ENCODE measurements around the gene CCDC107. TPM values are rescaled to one million over a fixed set of nuclear protein-coding genes. Genes with fewer than 3 reads are reported as not detected.

CCDC107 gene
- total RNA-seq, 1 experiment from 2014 or later, result 7.9 TPM

- no peak overlapping the region for H3K4me3 ChIP-seq
- H3K36me3 ChIP-seq, result peaks cover 84% of the 10 kb centered on the region
- no peaks in the 10 kb centered on the region for H3K9me3 ChIP-seq (replicated peaks)
- no peak for DNase-seq (ENCODE audit: low read depth in 1 of 2, low spot score in 2 of 2)
- H3K4me1 ChIP-seq (replicated peaks), result peaks cover under 1% of the 10 kb centered on the region
- no peaks in the 10 kb centered on the region for H3K27me3 ChIP-seq (replicated peaks)
- no peak overlapping the region for H3K27ac ChIP-seq
Observed at GRCh38 chr9:35700942-35701341, 42.9 kb downstream of the CCDC107 start.

DNA sequence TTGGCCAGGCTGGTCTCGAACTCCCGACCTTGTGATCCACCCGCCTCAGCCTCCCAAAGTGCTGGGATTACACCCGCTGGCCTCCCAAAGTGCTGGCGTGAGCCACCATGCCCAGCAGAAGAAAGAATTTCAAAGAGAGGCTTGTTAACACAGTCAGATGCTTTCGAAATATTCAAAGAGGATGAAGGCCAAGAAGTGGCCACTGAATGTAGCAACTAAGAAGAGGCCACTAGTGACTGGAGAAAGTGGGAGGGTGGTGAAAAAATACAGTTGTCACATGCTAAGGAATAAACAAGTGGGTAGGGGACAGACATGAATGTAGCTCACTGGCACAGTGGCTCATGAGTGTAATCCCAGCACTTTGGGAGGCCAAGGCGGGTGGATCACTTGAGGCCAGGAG lies 44.6 kb downstream of the CCDC107 start:
- no peak for DNase-seq (ENCODE audit: low read depth in 1 of 2, low spot score in 2 of 2)
- Histone ChIP-seq H3K27me3 (replicated peaks) (no peaks in the 10 kb centered on the region), H3K36me3 (peaks cover 88% of the 10 kb centered on the region), H3K27ac (no peak overlapping the region), H3K9me3 (replicated peaks) (no peaks in the 10 kb centered on the region), H3K4me3 (no peak overlapping the region), H3K4me1 (replicated peaks) (no peaks in the 10 kb centered on the region)

GRCh38 chr9:35703906-35704672 lies 46.0 kb downstream of the CCDC107 start:
- H3K9me3 ChIP-seq (replicated peaks), result no peaks in the 10 kb centered on the region
- no peaks in the 10 kb centered on the region for H3K4me1 ChIP-seq (replicated peaks)
- H3K4me3 ChIP-seq, result no peak overlapping the region
- DNase-seq (ENCODE audit: low read depth in 1 of 2, low spot score in 2 of 2), result no peak
- H3K27ac ChIP-seq, result no peak overlapping the region
- H3K36me3 ChIP-seq, result peaks cover 94% of the 10 kb centered on the region
- H3K27me3 ChIP-seq (replicated peaks), result no peaks in the 10 kb centered on the region

GRCh38 chr9:35705372-35705771 lies 47.3 kb downstream of the CCDC107 start:
- no peak for DNase-seq (ENCODE audit: low read depth in 1 of 2, low spot score in 2 of 2)
- H3K9me3 ChIP-seq (replicated peaks), result no peaks in the 10 kb centered on the region
- no peaks in the 10 kb centered on the region for H3K27me3 ChIP-seq (replicated peaks)
- H3K4me1 ChIP-seq (replicated peaks), result no peaks in the 10 kb centered on the region
- peaks cover 87% of the 10 kb centered on the region for H3K36me3 ChIP-seq
- no peak overlapping the region for H3K4me3 ChIP-seq
- H3K27ac ChIP-seq, result no peak overlapping the region

GRCh38 chr9:35705836-35706430 lies 47.8 kb downstream of the CCDC107 start:
- DNase-seq (ENCODE audit: low read depth in 1 of 2, low spot score in 2 of 2), result no peak
- no peaks in the 10 kb centered on the region for H3K9me3 ChIP-seq (replicated peaks)
- H3K27ac ChIP-seq, result no peak overlapping the region
- no peaks in the 10 kb centered on the region for H3K4me1 ChIP-seq (replicated peaks)
- no peak overlapping the region for H3K4me3 ChIP-seq
- peaks cover 87% of the 10 kb centered on the region for H3K36me3 ChIP-seq
- no peaks in the 10 kb centered on the region for H3K27me3 ChIP-seq (replicated peaks)

DNA sequence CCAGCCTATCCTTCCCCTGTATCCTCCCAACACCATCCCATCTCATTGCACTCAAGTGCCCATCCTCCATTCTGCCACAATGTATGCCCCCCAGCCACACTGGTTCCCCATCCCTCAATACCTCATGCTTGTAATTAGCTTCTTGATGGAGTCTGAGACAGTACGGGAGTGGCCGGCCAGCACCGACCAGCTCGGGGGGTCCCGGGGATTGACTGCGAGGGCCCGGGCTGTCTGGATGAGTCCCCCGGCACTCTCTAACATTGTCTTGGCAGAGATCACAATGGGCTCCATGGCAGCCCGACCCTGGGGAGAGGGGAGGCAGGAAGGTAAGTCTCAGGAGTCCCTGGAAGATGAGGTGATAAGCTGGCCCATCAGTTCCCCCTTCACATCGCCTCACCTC lies 48.9 kb downstream of the CCDC107 start:
- no peaks in the 10 kb centered on the region for H3K27me3 ChIP-seq (replicated peaks)
- no peak overlapping the region for H3K27ac ChIP-seq
- peaks cover 85% of the 10 kb centered on the region for H3K36me3 ChIP-seq
- DNase-seq (ENCODE audit: low read depth in 1 of 2, low spot score in 2 of 2), result no peak
- H3K9me3 ChIP-seq (replicated peaks), result no peaks in the 10 kb centered on the region
- H3K4me1 ChIP-seq (replicated peaks), result no peaks in the 10 kb centered on the region
- H3K4me3 ChIP-seq, result no peak overlapping the region

GRCh38 chr9:35708146-35708545 lies 50.1 kb downstream of the CCDC107 start:
- H3K27ac ChIP-seq, result no peak overlapping the region

DNA sequence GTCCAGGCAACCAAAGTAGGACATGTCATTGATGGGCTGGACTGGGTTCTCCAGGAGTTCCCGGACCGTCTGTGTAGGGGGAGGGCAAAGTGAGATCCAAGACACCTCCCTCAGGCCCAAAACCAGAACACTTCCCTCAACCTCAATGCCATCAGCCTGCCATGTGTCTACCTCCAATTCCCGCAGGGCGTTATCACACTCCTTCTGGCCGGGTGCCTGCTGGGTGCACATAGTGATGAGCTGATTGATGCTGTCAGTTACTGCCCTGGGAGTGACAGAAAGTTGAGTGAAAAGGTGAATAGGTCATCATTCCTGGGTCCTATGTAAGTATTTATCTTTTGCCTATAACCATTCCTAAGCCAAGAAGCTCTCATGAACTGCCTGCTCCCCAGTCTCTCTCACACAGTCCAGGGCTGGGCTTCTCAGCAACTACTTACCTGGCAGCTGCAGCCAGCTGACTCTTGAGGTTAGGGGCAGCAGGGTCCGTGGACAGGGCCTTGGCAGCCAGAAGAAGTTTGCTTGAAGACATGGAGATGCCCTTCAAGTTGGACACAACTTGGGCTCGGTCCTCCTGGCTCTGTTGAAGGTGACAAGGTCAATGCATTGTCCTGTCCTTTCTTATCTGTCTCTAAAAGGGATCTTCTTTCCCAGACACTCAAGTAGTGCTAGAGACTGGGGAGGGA lies 52.9 kb downstream of the CCDC107 start:
- H3K36me3 ChIP-seq, result peaks cover 81% of the 10 kb centered on the region
- no peak overlapping the region for H3K4me3 ChIP-seq
- H3K27me3 ChIP-seq (replicated peaks), result no peaks in the 10 kb centered on the region
- no peak for DNase-seq (ENCODE audit: low read depth in 1 of 2, low spot score in 2 of 2)
- no peaks in the 10 kb centered on the region for H3K9me3 ChIP-seq (replicated peaks)
- H3K27ac ChIP-seq, result no peak overlapping the region
- no peaks in the 10 kb centered on the region for H3K4me1 ChIP-seq (replicated peaks)

More at GRCh38 chr9:35708146-35708545, 50.1 kb downstream of the CCDC107 start:
- Histone ChIP-seq H3K4me1 (replicated peaks) (no peaks in the 10 kb centered on the region), H3K27me3 (replicated peaks) (no peaks in the 10 kb centered on the region), H3K9me3 (replicated peaks) (no peaks in the 10 kb centered on the region), H3K4me3 (no peak overlapping the region), H3K36me3 (peaks cover 79% of the 10 kb centered on the region)
- DNase-seq (ENCODE audit: low read depth in 1 of 2, low spot score in 2 of 2), result no peak

Other genes with a start within 250 kb of the CCDC107 start
- 22.1 and 24.0 TPM in 2 replicates for gene RUSC2, start 168.2 kb upstream of the CCDC107 start, total RNA-seq (2014; rRNA removed; shearing (Covaris generic))
- gene TESK1, start 53.0 kb upstream of the CCDC107 start, total RNA-seq (2014; rRNA removed; shearing (Covaris generic)), result 1.2 and 5.2 TPM in 2 replicates
- gene CD72, start 39.9 kb upstream of the CCDC107 start, total RNA-seq (2014; rRNA removed; shearing (Covaris generic)), result not detected in 2 replicates
- not detected in 2 replicates for gene SIT1, start 7.4 kb upstream of the CCDC107 start, total RNA-seq (2014; rRNA removed; shearing (Covaris generic))
- 432 and 826 TPM in 2 replicates for gene RMRP, start 273 bp upstream of the CCDC107 start, total RNA-seq (2014; rRNA removed; shearing (Covaris generic))
- gene ARHGEF39, start 6.9 kb downstream of the CCDC107 start, total RNA-seq (2014; rRNA removed; shearing (Covaris generic)), result 0.41 and 1.9 TPM in 2 replicates
- not detected in 2 replicates for gene CA9, start 15.6 kb downstream of the CCDC107 start, total RNA-seq (2014; rRNA removed; shearing (Covaris generic))
- gene TPM2, start 31.6 kb downstream of the CCDC107 start, total RNA-seq (2014; rRNA removed; shearing (Covaris generic)), result 823 and 1,421 TPM in 2 replicates
- gene TLN1, start 73.9 kb downstream of the CCDC107 start, total RNA-seq (2014; rRNA removed; shearing (Covaris generic)), result 137 and 213 TPM in 2 replicates
- gene CREB3, start 74.4 kb downstream of the CCDC107 start, total RNA-seq (2014; rRNA removed; shearing (Covaris generic)), result 39.2 and 86.7 TPM in 2 replicates
- 15.5 and 16.0 TPM in 2 replicates for gene GBA2, start 90.9 kb downstream of the CCDC107 start, total RNA-seq (2014; rRNA removed; shearing (Covaris generic))
- gene RGP1, start 91.0 kb downstream of the CCDC107 start, total RNA-seq (2014; rRNA removed; shearing (Covaris generic)), result 5.2 and 7.4 TPM in 2 replicates
- gene MSMP, start 96.0 kb downstream of the CCDC107 start, total RNA-seq (2014; rRNA removed; shearing (Covaris generic)), result not detected in 2 replicates
- 1.5 and 3.9 TPM in 2 replicates for gene NPR2, start 133.3 kb downstream of the CCDC107 start, total RNA-seq (2014; rRNA removed; shearing (Covaris generic))
- 0.13 TPM in 1 of 2 replicates, not detected in the other for gene SPAG8, start 154.0 kb downstream of the CCDC107 start, total RNA-seq (2014; rRNA removed; shearing (Covaris generic))
- gene HINT2, start 156.8 kb downstream of the CCDC107 start, total RNA-seq (2014; rRNA removed; shearing (Covaris generic)), result 21.4 and 41.3 TPM in 2 replicates
- gene FAM221B, start 170.4 kb downstream of the CCDC107 start, total RNA-seq (2014; rRNA removed; shearing (Covaris generic)), result not detected in 2 replicates
- gene TMEM8B, start 170.9 kb downstream of the CCDC107 start, total RNA-seq (2014; rRNA removed; shearing (Covaris generic)), result 1.4 and 2.8 TPM in 2 replicates
- not detected in 2 replicates for gene OR13J1, start 212.1 kb downstream of the CCDC107 start, total RNA-seq (2014; rRNA removed; shearing (Covaris generic))
- 0.63 TPM in 1 of 2 replicates, not detected in the other for gene HRCT1, start 247.9 kb downstream of the CCDC107 start, total RNA-seq (2014; rRNA removed; shearing (Covaris generic))